ENCODE results near the gene PRM3.

PRM3 gene

DNA sequence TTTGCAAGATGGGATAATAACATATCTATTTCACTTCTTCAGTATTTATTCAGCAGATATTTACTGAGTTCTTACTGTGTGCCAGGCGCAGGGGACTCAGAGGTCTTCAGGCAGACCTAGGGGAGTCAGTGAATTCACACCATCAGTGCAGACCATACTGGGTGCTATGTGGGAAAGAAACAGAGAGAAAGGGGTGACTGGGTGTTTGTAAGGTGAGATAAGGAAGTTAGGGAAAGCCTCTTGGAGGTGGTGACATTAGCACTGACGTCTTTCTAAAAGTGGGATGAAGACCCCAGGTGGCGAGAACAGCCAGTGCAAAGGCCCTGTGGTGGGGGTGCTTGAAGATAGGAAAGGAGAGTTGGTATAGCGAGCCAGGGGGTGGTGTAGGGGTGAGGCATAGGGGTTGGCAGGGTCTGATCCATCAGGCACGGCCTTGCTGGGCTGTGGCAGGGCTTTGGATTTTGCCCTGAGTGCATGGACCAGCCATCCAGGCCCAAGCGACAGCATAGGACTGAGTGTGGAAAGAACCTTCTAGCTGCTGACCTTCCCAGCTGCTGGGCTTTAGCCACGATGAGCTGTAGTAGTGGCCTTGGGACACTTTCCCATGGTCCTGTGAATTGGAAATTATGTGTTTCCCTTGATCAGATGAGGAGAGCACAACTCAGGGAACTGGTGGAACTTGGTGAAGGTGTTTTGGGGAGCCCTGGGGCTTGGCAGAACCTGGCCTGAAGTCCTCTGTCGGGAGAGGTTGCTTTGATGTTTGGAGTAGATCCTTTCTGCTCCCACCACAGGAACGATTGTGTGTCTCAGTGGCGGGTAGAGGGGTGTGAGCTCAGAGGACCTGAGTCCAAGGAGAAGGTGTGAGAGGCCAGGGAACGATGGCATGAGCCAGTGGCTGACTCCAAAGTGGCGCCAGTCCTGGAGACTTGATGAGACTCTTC lies 13.5 kb downstream of the PRM3 start:
- no peak overlapping the region for H3K4me3 ChIP-seq (ENCODE audit: low read depth, low read length)
- TF ChIP-seq, protein P1, sequence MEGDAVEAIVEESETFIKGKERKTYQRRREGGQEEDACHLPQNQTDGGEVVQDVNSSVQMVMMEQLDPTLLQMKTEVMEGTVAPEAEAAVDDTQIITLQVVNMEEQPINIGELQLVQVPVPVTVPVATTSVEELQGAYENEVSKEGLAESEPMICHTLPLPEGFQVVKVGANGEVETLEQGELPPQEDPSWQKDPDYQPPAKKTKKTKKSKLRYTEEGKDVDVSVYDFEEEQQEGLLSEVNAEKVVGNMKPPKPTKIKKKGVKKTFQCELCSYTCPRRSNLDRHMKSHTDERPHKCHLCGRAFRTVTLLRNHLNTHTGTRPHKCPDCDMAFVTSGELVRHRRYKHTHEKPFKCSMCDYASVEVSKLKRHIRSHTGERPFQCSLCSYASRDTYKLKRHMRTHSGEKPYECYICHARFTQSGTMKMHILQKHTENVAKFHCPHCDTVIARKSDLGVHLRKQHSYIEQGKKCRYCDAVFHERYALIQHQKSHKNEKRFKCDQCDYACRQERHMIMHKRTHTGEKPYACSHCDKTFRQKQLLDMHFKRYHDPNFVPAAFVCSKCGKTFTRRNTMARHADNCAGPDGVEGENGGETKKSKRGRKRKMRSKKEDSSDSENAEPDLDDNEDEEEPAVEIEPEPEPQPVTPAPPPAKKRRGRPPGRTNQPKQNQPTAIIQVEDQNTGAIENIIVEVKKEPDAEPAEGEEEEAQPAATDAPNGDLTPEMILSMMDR (IDR thresholded peaks at IDR 0.05; ENCODE audit: low read depth, low read length), result no peak

DNA sequence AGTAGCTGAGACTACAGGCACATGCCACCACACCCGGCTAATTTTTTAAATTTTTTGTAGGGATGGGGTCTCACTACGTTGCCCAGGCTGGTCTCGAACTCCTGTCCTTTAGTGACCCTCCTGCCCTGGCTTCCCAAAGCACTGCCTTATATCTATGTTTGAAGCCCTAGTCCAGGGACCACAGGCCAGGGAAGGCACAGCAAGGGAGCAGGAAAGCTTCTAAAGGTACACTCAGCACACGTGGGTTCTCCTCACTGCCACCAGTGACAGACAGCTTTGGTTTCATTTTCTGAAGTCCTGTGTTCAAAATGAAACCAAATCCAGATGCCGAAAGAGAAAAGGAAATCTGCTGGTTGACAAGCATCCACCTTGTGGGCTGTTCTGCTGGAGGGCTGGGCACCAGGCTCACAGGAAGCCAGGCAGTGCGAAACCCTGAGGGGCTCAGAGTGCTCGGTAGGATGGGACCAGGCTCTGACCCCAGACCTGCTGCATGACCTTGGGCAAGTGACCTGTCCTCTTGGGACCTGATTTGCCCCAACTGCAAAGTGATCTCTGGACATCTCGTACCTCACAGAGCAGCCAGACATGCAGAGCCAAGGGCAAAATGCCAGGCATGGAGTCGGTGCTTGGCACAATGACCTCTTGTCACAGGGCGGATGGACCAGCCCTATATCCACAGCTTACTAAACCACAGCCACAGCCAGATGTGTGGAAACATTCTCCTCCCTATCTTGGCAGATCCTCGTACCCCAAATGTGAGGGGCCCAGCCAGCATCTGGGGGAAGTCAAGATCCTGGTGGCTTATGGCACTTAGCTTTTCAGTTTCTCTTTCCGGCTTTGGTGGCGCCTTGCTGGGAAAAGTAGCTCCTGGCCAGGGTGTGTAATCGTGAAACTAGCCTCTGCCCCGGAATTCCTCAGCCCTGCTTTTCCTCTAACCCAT lies 14.6 kb downstream of the PRM3 start:
- H3K4me3 ChIP-seq (ENCODE audit: low read depth, low read length), result no peak overlapping the region
- TF ChIP-seq, protein P1 (IDR thresholded peaks at IDR 0.05; ENCODE audit: low read depth, low read length), result no peak

DNA sequence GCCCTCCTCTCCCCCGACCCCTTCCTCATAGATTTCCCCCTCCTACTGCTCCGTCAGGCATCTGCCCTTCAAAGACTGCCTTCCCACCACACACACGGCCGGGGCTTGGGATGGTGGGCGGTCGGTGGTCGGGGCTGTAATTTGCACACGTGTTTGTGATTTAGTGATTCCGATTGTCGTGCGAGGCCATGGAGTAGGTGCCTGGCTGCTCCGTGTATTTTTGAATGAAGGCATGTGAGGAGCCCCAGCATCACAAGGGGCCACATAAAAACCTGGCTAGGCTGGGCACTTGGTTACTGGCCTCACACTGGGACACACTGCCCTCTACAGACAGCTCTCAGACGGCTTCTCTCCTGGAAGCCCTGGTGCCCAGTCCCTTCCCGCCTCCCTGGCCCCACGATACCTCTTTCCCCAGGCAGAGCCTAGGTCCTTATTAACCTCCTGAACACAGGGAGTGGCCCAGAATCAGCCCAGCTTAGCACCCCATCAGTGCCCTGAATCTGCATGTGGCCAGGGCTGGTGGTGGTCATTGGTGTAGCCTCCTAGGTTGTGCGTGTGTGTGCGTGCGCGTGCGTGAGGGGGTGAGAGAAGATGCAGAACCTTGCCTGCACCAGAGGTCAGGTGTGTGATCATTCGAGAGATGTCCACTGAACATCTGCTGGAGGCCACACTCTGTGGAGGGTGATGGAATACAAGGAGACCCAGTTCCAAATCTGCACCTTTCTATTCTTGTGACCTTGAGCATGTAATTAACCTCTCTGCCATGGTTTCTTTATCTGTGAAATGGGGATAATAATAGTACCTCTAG lies 16.1 kb downstream of the PRM3 start:
- peak overlapping the region; percentile 67 for H3K4me3 ChIP-seq (ENCODE audit: low read depth, low read length)

DNA sequence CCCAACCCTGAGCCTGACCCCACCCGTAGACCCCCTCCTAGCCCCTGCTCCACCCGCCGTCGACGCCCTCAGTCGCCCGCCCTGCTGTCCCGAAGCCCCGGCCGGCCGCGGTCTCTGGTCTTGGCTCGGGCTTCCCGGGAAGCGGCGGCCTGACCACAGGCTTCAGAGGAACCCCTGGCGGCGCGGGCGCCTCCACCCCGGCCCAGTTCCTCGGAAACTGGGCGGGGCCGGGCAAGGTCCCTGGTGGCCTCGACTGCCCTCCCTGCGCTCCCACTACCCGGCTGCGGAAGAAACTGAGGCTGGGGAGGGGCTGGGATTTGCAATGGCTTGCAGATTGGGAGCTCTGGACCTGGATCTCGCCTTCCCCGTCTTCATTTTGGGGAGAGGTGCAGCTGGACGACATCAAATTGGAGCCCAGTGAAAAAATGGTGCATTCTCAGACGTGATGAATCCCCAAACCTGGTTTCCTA lies 16.7 kb downstream of the PRM3 start:
- TF ChIP-seq, protein P1 (IDR thresholded peaks at IDR 0.05; ENCODE audit: low read depth, low read length), result no peak
- H3K4me3 ChIP-seq (ENCODE audit: low read depth, low read length), result peak overlapping the region; percentile 67

More for the DNA sequence above, 16.1 kb downstream of the PRM3 start:
- TF ChIP-seq, protein P1 (IDR thresholded peaks at IDR 0.05; ENCODE audit: low read depth, low read length), result peak; percentile 78

DNA sequence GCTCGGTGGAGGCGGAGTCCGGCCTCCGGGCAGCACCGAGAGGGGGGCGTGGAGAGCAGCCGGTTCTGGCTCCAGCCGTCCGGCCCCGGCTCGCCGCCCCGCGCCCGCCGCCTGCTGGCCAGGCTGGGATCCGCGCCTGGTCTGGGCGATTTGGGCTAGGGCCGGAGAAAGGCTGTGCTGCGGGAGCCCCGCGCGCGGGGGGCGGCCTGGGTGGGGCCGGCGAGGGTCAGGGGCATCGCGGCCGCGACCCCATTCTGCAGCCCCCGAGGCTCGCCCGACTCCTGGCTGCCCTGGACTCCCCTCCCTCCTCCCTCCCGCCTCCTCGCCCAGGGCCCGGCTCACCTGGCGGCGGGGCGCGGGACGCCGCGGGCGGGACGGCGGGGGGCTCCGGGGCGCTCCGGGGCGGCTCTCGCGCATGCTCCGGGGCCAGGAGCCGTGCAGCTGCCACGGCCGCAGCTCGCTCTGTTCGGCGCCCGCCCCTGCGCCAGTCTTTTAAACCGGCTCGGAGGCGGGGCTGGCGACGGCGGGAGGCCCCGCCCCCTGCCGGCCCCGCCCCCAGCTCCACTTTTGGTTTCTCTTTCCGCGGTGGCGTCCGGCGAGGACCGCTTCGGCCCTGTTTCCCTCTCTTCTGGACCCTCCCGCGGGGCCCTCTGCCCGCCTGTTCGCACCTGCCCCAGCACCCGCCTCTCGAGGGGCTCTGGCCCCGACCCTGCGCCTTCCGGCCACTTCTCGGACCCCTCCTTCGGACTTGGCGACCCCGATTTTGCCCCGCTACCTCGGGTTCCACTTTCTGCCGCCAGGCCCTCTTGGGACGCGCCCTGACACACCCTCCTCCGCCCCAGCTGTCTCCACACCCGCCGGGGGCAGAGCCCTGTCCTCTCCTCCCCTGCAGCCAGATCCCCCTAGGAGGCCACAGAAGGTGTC lies 17.4 kb downstream of the PRM3 start, which contains the start of gene SOCS1:
Gene SOCS1 (minus strand): TSS at position 468 of the 924 bp plus-strand sequence. CDS start 726 bp downstream, outside the sequence.
- TF ChIP-seq, protein P1 (IDR thresholded peaks at IDR 0.05; ENCODE audit: low read depth, low read length), result peak; percentile 75
- peak within 1 kb of the TSS; percentile 86 for H3K4me3 ChIP-seq (ENCODE audit: low read depth, low read length)
